OCI-LY1 (cell line): ENCODE results near the gene NECTIN3.

Source experiments
- H2AFZ ChIP-seq: fragments of 200-600 bp; sonication (generic), shearing (Covaris generic); 2 replicates; pipeline ENCODE4 v1.6.0; 2014; ENCODE audit warnings: antibody characterized with exemption, mild to moderate bottlenecking, low read length
- H3F3A ChIP-seq: fragments of 200-600 bp; sonication (generic), shearing (Covaris generic); 2 replicates; pipeline ENCODE4 v1.6.0; 2014; ENCODE audit warnings: mild to moderate bottlenecking, antibody characterized with exemption, low read length, moderate library complexity; ENCODE audit not compliant: insufficient read depth
- H3K27ac ChIP-seq: fragments of 200-600 bp; sonication (generic); 2 replicates; pipeline ENCODE4 v1.5.1; 2014; ENCODE audit warnings: low read length, mixed run types, mild to moderate bottlenecking, low read depth; ENCODE audit not compliant: poor library complexity, severe bottlenecking
- H3K27me3 ChIP-seq: fragments of 200-600 bp; sonication (generic); 2 replicates; pipeline ENCODE4 v1.6.0; 2014; ENCODE audit warnings: antibody characterized with exemption, mild to moderate bottlenecking, low read length, moderate library complexity; ENCODE audit not compliant: insufficient read depth
- H3K36me3 ChIP-seq: fragments of 200-600 bp; sonication (generic); 2 replicates; pipeline ENCODE4 v1.6.1; 2014; ENCODE audit warnings: mild to moderate bottlenecking, antibody characterized with exemption, low read length, moderate library complexity, mixed read lengths; ENCODE audit not compliant: insufficient read depth
- H3K4me1 ChIP-seq: fragments of 200-600 bp; sonication (generic); 2 replicates; pipeline ENCODE4 v1.5.1; 2014; ENCODE audit warnings: mild to moderate bottlenecking, low read length, moderate library complexity; ENCODE audit not compliant: insufficient read depth, severe bottlenecking
- H3K4me2 ChIP-seq: fragments of 200-600 bp; sonication (generic), shearing (Covaris generic); 2 replicates; pipeline ENCODE4 v1.6.1; 2014; ENCODE audit warnings: low read length
- H3K4me3 ChIP-seq: fragments of 200-600 bp; sonication (generic); 2 replicates; pipeline ENCODE4 v1.5.1; 2014; ENCODE audit warnings: low read length, low read depth, mild to moderate bottlenecking, mixed read lengths; ENCODE audit not compliant: poor library complexity, severe bottlenecking
- H3K79me2 ChIP-seq: fragments of 200-600 bp; shearing (Covaris generic); 2 replicates; pipeline ENCODE4 v1.6.1; 2016; ENCODE audit warnings: mixed run types, low read length, mixed read lengths; ENCODE audit not compliant: insufficient read depth
- H3K9ac ChIP-seq: fragments of 200-600 bp; sonication (generic), shearing (Covaris generic); 2 replicates; pipeline ENCODE4 v1.6.1; 2014; ENCODE audit warnings: mild to moderate bottlenecking, low read length, mixed read lengths
- H3K9me2 ChIP-seq: fragments of 200-600 bp; sonication (generic), shearing (Covaris generic); 2 replicates; pipeline ENCODE4 v1.6.1; 2014; ENCODE audit warnings: low read depth, mild to moderate bottlenecking, low read length, mixed read lengths
- H3K9me3 ChIP-seq: fragments of 200-600 bp; shearing (Covaris generic); 2 replicates; pipeline ENCODE4 v1.6.1; 2014; ENCODE audit warnings: low read length, mixed read lengths
- H4K20me1 ChIP-seq: fragments of 200-600 bp; sonication (generic), shearing (Covaris generic); 2 replicates; pipeline ENCODE4 v1.6.0; 2016; ENCODE audit warnings: mild to moderate bottlenecking, low read length; ENCODE audit not compliant: insufficient read depth
- EZH2 ChIP-seq: fragments of 200-600 bp; sonication (generic), shearing (Covaris generic); IDR thresholded peaks from 2 replicates; pipeline ENCODE4 v1.8.0; 2017; ENCODE audit warnings: borderline replicate concordance, mixed run types, mild to moderate bottlenecking, antibody characterized with exemption, low read length, moderate library complexity, mixed read lengths
- TF ChIP-seq, protein P1 (sequence below): fragments of 200-600 bp; sonication (generic), shearing (Covaris generic); IDR thresholded peaks from 2 replicates; pipeline ENCODE4 v1.5.1; 2017; ENCODE audit warnings: mild to moderate bottlenecking, antibody characterized with exemption, low read length, moderate library complexity, mixed read lengths

NECTIN3 gene

GRCh38 chr3:111218615-111219014, 147.0 kb downstream of the NECTIN3 start:
- no peak overlapping the region for H3K4me2 ChIP-seq
- no peak overlapping the region for H3K9ac ChIP-seq
- no peak overlapping the region for H3K4me3 ChIP-seq
- H3K4me1 ChIP-seq: no peaks in the 10 kb centered on the region
- no peaks in the 10 kb centered on the region for H3K9me2 ChIP-seq
- H3F3A ChIP-seq: no peaks in the 10 kb centered on the region
- H3K9me3 ChIP-seq: no peaks in the 10 kb centered on the region
- no peaks in the 10 kb centered on the region for H4K20me1 ChIP-seq
- no peak overlapping the region for H2AFZ ChIP-seq
- H3K79me2 ChIP-seq: no peaks in the 10 kb centered on the region
- H3K27ac ChIP-seq: no peak overlapping the region
- no peaks in the 10 kb centered on the region for H3K27me3 ChIP-seq
- no peak for TF ChIP-seq EZH2
- TF ChIP-seq, protein P1, sequence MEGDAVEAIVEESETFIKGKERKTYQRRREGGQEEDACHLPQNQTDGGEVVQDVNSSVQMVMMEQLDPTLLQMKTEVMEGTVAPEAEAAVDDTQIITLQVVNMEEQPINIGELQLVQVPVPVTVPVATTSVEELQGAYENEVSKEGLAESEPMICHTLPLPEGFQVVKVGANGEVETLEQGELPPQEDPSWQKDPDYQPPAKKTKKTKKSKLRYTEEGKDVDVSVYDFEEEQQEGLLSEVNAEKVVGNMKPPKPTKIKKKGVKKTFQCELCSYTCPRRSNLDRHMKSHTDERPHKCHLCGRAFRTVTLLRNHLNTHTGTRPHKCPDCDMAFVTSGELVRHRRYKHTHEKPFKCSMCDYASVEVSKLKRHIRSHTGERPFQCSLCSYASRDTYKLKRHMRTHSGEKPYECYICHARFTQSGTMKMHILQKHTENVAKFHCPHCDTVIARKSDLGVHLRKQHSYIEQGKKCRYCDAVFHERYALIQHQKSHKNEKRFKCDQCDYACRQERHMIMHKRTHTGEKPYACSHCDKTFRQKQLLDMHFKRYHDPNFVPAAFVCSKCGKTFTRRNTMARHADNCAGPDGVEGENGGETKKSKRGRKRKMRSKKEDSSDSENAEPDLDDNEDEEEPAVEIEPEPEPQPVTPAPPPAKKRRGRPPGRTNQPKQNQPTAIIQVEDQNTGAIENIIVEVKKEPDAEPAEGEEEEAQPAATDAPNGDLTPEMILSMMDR: no peak
- no peaks in the 10 kb centered on the region for H3K36me3 ChIP-seq

DNA sequence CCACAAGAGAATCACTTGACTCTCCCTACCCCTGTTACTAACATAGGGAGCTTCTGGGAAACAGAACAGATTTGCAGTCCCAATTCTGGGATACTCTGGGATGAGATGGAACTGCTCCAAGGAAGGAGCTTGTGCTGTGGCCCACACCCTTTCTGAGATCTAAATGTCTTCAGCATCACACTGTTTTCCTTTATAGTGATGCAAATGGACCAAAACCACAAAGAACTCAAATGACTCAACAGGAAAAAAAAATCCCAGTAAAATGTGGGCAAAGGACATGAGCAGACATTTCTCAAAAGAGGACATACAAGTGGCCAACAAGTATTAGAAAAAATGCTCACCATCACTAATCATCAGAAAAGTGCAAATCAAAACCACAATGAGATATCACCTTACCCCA, 155.6 kb downstream of the NECTIN3 start:
- TF ChIP-seq, protein P1: no peak
- no peak for TF ChIP-seq EZH2
- no peaks in the 10 kb centered on the region for H3K4me1 ChIP-seq
- H3K79me2 ChIP-seq: no peaks in the 10 kb centered on the region
- H3K27ac ChIP-seq: no peak overlapping the region
- no peaks in the 10 kb centered on the region for H3F3A ChIP-seq
- no peaks in the 10 kb centered on the region for H3K27me3 ChIP-seq
- no peak overlapping the region for H3K4me3 ChIP-seq
- no peak overlapping the region for H2AFZ ChIP-seq
- no peaks in the 10 kb centered on the region for H3K9me2 ChIP-seq
- H3K4me2 ChIP-seq: no peak overlapping the region
- no peaks in the 10 kb centered on the region for H3K36me3 ChIP-seq
- no peak overlapping the region for H3K9ac ChIP-seq
- no peaks in the 10 kb centered on the region for H4K20me1 ChIP-seq
- H3K9me3 ChIP-seq: no peaks in the 10 kb centered on the region

DNA sequence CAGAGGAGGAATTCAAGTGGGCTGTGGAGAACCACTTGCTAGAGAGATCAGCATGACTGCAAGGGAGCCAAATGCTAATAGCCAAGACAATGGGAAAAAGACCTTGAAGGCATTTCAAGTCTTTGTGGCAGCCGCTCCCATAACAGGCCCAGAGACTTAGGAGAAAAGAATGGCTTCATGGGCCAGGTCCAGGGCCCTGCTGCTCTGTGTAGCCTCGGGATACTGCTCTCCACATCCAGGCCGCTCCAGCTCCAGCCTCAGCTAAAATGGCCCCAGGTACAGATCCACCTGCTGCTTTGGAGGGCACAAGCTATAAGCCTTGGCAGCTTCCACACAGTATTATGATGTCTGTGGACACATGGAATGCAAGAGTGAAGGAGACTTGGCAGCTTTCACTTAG, 157.7 kb downstream of the NECTIN3 start:
- H3K4me3 ChIP-seq: no peak overlapping the region
- no peak overlapping the region for H3K9ac ChIP-seq
- no peaks in the 10 kb centered on the region for H3K79me2 ChIP-seq
- no peaks in the 10 kb centered on the region for H3K4me1 ChIP-seq
- H3K4me2 ChIP-seq: no peak overlapping the region
- H4K20me1 ChIP-seq: no peaks in the 10 kb centered on the region
- H3F3A ChIP-seq: no peaks in the 10 kb centered on the region
- no peaks in the 10 kb centered on the region for H3K36me3 ChIP-seq
- H3K27ac ChIP-seq: no peak overlapping the region
- H2AFZ ChIP-seq: no peak overlapping the region
- no peaks in the 10 kb centered on the region for H3K27me3 ChIP-seq
- no peaks in the 10 kb centered on the region for H3K9me2 ChIP-seq
- TF ChIP-seq, protein P1: no peak
- no peak for TF ChIP-seq EZH2
- no peaks in the 10 kb centered on the region for H3K9me3 ChIP-seq
